Stimulated activated CD4-positive, alpha-beta T cell treated with anti-CD3 and anti-CD28 coated beads, Interleukin-2, amount 100 ng/mL, for 4 hours (primary cell): Measurements from ENCODE around the gene NPAS3.

Experiments
- DNase-seq: peaks from one replicate; pipeline ENCODE4 v3.0.0-alpha.2; 2020; ENCODE audit warnings: low read depth

Gene NPAS3

GRCh38 chr14:33381717-33382116 is 443.0 kb downstream of the NPAS3 start:
- no peak for DNase-seq

DNA sequence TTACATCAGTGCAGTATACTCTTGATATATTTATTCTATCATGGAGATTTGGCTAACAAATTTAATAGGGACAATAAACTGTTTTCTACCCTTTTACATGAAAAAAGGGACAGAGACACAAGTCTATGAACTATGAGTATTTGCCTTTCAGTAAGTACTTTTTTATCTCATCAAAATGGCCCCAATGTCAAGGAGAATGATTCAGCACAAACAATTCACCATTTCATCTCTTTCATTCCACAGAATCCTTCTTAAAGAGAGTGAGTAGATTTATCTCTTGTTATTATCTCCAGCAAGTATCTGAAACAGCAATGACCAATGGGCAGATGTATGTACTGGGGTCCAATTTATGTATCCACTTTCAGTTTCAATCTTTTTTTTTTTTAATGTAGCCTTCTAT is 447.5 kb downstream of the NPAS3 start:
- DNase-seq, result no peak

- no peak for DNase-seq
Measured at GRCh38 chr14:33386781-33387180, 448.1 kb downstream of the NPAS3 start.

- DNase-seq, result no peak
Measured at GRCh38 chr14:33390335-33390734, 451.7 kb downstream of the NPAS3 start.

GRCh38 chr14:33393231-33393894 is 454.7 kb downstream of the NPAS3 start:
- no peak for DNase-seq

DNA sequence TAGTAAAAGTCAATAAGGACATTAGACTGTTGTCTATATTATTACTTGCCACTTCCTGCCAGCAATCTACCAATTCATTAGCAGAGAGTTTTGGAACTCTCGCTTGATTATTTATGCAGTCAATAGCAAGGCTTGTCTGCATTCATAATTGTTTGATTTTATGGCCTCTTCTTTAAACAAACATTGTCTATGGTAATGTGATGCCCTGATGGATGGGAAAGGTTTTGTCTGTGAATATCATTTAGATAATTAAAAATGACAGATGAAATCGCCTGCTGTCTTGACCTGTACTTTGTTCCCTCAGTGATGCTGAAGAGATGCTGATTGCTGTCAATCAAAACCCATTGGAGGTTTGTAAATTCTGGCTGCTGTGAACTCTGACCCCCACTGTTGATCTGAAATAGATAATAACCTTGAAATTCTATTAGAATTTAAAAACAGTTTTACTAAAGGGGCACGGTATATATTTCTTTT is 455.3 kb downstream of the NPAS3 start:
- no peak for DNase-seq

GRCh38 chr14:33401311-33401710 is 462.6 kb downstream of the NPAS3 start:
- no peak for DNase-seq

GRCh38 chr14:33402604-33403003 is 463.9 kb downstream of the NPAS3 start:
- no peak for DNase-seq

GRCh38 chr14:33404054-33404453 is 465.4 kb downstream of the NPAS3 start:
- no peak for DNase-seq

DNA sequence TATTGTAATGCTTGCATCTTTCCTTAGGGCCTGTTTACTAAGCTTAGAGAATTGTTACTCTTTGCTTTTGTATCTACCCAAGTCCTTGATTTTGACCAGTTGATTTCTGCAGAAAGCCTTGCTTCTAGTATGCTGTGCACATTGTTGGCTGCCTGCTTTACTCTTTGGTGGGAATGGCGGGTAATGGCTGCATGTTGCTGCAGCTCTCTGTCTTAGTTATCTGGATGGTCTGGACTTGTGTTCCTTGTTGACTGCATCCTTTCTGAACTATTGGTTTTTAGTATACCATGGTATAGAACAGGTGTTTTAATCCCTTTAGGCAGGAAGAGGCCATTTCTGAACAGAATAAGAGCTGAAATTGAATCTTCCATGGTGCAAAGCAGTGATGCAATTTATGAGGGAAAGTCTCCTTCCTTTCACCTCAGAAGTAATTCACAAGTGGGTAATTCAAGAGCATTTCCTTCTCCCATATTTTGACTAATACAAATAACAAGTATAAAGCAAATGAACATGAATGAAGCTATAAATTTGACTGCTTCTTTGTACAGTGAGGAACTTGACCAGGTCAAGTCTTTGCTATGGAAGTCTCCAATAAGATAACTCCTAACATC is 466.4 kb downstream of the NPAS3 start:
- DNase-seq, result no peak

GRCh38 chr14:33406766-33407165 is 468.1 kb downstream of the NPAS3 start:
- DNase-seq, result no peak

DNA sequence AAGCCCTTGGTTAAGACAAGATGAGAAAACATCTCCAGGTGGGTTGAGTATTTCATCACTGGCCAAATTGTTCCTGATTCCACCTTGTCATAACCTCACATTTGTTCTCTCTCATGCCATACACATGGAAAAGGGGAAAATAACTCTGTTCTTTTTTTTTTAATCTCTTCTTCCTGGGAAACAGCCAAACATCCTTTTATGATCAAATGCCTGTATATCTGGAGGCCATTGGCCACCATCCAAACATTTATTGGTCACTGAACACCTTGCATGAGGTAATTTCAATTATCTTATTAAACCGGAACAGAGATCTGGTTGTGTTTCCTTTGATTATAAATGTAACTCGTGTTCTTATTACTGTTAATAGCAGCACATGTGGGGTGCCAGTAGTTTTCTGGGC is 469.6 kb downstream of the NPAS3 start:
- no peak for DNase-seq

GRCh38 chr14:33412450-33412849 is 473.8 kb downstream of the NPAS3 start:
- DNase-seq, result no peak

GRCh38 chr14:33413381-33413780 is 474.7 kb downstream of the NPAS3 start:
- no peak for DNase-seq

DNA sequence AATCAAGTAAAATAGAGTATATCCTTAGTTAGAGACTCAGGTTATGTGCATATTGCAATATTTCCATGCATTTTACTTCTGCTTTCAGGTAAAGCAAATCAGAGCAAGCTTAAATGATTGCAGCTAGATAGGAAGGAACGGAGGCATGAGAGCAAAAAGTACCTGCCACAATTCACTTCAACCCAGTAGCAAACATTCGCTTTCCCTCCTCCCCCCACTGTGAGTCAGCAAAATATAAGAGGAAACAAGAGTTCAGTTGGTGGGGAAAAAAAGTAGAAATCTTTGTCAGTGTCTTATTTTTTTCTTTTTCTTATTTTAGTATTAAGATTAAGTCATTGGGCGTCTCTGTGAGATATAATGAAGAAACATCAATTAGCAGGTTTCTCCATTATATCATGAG is 475.4 kb downstream of the NPAS3 start:
- DNase-seq, result no peak

- no peak for DNase-seq
Measured at GRCh38 chr14:33420051-33420627, 481.5 kb downstream of the NPAS3 start.

- no peak for DNase-seq
Measured at GRCh38 chr14:33430414-33431035, 491.8 kb downstream of the NPAS3 start.

- DNase-seq, result no peak
Measured at GRCh38 chr14:33432407-33433023, 493.8 kb downstream of the NPAS3 start.

- DNase-seq, result no peak
Measured at GRCh38 chr14:33433396-33433795, 494.7 kb downstream of the NPAS3 start.

- no peak for DNase-seq
Measured at GRCh38 chr14:33435911-33436689, 497.4 kb downstream of the NPAS3 start.

DNA sequence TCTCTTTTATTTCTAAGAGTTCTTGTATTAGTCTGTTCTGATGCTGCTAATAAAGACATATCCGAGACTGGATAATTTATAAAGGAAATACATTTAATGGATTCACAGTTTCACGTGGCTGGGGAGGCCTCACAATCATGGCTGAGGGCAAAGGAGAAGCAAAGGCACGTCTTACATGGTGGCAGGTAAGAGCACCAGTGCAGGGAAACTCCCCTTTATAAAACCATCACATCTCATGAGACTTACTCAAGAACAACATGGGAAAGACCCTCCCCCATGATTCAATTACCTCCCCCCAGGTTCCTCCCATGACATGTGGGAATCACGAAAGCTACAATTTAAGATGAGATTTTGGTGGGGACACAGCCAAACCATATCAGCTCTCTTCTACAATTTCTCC is 503.0 kb downstream of the NPAS3 start:
- no peak for DNase-seq

DNA sequence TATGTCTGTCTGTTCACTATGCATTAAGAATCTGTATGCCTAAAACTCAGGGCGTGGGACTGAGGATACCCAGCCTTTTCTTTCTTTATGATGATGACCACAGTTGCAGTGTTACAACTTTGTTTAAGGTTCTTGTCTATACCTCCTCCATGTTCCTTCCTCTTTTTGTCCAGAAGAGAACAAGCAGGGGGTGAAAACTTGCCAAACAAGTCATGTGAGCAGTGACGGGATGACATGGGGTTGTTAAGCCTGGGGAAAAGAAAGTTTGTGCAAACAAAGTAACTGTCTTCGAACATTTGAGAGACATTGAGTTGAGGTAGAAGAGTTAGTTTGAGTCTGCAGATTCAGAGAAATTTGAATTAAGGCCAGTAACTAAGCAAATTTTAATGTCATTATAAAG is 505.5 kb downstream of the NPAS3 start:
- no peak for DNase-seq
